Stimulated activated CD4-positive, alpha-beta T cell treated with anti-CD3 and anti-CD28 coated beads, Interleukin-12 subunit alpha, Interleukin-12 subunit beta, amount 100 ng/mL, for 48 hours (primary cell): ENCODE measurements around the gene SLC30A1.
"Not testable (repeated sequence)": the region's sequence is repeated elsewhere in the genome, so short reads cannot be mapped to it uniquely, and the experiment has no call there.

ENCODE experiments used
- DNase-seq, 3 donors: peaks; one replicate each; pipeline ENCODE4 v3.0.0-alpha.2; 2020; ENCODE audit warnings: low read depth in 2 of 3, low spot score in 1 of 3

The SLC30A1 gene

DNA sequence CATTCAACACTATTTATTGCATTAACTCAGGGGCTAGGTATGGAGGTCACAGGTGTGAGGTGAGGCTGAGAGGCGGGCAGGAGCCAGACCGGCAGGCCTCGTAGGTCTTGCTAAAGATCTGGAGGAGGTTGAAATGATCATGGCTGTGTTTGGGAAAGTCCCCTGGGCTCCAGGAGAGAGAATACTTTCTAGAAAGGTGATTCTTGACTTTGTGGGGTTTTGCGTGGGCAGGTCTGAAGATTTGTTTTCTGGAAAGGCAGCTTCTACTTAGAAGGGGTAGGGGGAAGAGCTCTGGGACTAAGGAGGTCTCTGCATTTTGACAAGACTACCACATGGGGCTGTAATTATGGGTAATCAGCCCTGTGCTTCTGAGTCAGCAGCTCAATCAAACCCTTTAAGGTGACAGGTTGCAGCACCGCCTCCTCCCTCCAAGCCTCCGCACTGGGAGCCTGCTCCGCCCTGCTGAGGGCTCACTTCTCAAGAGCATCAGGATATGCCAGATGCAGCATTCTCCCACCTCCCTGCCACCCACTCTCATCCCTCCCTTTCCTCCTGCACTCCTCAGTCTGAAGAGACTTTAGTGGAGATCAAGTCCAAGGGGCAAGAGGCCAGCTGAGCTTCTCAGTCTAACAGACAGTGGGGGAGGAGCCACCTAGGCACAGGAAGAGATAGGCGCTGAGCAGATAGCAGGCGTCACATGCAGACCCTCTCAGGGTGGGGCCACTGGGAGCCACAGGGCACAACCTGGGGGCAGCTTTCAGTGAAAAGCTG is 30.5 kb downstream of the SLC30A1 start:
- DNase-seq = peak in 2 of 3 donors; percentile 13 to 37

DNA sequence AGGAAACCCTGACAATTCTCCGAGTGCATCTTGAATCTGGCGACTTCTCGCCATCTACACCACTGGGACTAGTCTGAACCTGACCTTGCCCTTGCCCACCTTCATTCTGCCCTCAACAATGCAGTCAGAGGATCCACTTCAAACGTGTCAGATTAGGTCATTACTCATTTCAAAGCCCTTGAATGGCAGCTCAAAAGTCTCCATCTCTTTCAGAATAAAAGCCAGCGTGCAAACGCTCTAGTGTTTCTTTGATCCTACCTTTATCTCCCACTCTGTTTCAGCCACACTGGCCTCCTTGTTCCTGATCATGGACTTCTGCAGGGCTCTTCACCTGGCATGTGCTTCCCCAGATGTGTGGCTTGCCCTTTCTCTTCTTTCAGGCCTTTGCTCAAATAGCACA is 31.3 kb downstream of the SLC30A1 start:
- no peak for DNase-seq

DNA sequence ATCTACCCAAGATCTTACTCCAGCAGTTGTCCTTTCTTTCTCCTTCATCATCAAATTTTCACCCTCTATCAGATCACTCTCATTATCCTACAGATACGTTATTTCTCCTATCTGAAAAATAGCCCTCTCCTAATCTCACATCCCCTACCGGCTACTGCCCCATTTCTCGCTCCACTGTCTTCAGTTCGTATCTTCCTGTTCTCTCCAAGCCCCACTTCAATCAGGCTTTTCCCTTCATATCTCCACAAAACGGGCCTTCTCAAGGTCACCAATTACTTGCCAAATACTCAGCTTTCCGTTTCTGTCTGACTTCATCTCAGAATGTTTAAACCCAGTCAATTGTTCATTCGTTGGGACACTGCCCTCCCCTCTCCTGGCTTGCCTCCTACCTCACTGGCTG is 32.4 kb downstream of the SLC30A1 start:
- DNase-seq = no peak

DNA sequence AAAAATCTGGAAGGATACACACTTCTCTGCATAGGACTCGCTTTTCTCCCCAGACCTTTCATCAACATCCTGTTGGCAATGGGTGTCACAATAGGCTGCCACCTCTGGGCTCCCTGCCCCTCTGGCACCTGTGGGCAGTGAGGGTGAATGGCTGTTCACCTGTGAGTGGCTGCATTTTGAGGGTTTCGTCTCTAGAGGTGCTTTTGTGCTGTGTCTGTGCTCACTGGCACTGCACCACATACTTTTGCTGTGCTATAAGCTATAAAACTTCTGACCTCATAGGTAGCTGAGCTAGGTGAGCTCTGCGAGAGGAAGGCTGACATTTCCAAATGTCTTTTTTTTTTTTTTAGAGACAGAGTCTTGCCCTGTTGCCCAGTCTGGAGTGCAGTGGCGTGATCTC is 35.9 kb downstream of the SLC30A1 start:
- no peak for DNase-seq

DNA sequence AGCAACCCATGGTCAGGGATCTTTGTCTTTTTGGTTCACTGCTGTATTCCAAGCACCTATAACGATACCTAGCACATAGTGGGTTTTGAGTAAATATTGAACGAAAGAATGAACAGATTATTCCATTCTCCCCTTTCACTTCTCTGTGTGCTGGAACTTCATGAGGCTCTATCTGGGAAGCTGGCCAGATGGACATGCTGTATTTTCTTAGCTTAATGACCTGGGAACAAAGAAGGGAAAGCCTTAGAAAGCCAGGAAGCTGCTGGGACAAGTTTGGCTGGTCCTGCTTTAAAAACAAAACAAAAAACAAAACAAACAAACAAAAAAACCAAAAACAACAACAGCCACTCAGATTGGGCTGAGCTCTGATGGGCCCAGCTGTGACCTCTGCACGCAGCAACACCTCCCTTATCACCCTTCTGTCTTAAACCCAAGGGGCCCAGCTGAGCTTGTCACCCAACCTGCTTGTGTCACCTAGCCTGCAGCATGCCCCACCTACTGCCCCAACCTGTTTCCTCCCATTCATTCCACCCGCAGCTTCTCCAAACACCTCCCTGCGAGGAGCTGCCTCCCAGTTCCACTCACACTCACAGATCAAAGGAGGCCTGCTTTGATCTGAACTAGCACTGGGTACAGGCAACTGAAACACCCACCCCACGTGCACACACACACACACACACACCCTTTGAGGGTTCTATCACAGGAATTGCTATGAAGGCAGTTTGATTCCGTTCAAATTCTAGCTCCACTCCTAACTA is 37.1 kb downstream of the SLC30A1 start:
- no peak for DNase-seq

DNA sequence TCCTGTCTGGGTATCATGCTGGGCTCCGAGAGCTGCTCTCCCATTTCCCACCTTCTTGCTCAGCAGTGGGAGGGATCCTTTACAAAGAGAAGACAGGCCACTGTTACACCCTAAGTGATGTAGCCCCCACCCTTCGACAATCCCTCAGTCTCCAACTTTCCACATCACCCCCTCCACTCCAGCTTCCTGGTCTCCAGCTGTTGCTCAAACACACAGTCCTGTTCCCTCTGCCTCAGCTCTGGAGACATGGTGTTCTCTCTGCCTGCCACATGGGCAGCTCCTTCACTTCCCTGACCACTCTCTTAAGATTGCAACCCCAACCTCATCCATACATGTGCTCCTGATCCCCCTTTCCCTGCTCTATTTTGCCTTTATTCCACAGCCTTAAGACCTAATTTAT is 37.7 kb downstream of the SLC30A1 start:
- no peak for DNase-seq

DNA sequence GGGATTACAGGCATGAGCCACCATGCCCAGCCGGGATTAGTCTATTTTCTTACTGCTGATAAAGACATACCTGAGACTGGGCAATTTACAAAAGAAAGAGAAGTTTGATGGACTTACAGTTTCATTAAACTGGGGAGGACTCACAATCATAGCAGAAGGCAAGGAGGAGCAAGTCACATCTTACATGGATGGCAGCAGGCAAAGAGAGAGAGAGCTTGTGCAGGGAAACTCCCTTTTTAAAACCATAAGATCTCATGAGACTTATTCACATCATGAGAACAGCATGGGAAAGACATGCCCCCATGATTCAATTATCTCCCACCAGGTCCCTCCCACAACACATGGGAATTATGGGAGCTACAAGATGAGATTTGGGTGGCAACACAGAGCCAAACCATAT is 38.1 kb downstream of the SLC30A1 start:
- not testable (repeated sequence) for DNase-seq

DNA sequence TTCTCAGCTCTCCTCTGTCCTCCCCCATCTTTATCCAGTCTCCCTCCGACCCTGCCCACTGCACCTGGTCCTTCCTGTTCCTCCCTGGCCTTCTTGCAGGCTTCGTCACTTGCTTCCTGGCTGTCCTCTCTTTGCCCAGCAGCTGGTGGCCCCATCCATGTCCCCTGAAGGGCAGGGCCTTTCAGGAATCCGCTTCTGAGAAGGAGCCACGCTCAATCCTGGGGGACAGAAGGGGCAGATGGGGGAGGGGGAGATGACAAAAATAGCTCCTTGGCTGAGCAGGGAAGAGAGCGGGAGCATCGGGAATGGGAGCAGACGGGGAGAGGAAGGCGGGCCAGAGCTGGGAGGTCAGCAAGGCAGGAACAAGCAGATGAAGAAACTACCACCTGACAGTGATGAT is 40.7 kb downstream of the SLC30A1 start:
- DNase-seq = no peak

DNA sequence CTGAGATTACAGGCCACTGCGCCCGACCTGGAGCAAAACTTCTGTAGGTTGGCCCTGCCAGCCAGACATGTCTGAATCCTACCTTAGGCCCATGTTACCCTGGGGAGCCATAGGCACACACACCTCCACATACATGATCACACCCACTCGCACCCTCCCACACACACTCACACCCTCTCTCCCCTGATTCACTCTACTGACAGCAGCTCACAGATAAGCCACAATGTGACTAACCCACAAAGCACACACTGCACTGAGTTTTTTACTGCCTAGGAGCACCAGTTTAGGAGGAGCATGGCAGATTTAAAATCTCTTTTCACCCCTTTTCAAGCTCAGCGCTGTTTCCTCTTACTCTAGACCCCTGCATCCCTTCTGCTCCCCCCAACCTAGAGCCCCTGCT is 41.7 kb downstream of the SLC30A1 start:
- DNase-seq = no peak

DNA sequence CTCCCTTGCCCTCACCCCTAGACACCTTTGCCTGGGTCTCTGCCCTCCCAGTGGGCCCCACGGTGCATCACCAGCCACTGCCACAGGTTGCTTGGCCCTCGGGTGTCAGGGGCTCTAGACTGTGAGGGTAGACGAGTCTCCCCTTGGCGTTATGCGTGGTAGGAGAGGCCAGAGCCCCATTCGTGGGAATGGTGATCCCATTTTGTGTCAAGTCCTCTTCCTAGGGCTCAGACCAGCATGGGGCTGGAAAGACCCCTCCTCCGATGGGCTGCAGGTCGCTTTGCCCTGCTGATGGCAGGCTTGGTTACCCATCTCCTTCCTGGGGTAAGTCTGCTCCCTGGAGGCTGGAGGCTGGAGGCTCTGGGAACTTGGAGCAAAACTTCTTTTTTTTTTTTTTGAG is 42.4 kb downstream of the SLC30A1 start:
- DNase-seq = no peak

DNA sequence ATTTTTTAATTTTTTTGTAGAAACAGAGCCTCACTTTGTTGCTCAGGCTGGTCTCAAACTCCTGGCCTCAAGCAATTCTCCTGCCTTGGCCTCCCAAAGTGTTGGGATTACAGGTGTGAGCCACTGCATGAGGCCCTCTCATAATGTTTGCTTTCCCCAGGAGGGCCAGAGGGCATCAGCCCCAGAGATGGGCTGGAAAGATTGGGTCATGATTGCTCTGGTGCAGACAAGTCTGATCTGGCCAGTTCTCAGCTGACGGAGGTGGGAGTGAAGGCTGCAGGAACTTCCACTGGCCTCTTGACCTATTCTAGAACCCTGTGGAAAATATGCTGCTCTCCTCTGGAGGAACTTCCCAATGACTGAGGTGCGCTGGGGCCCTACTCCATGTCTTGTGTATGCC is 43.6 kb downstream of the SLC30A1 start:
- DNase-seq = no peak

DNA sequence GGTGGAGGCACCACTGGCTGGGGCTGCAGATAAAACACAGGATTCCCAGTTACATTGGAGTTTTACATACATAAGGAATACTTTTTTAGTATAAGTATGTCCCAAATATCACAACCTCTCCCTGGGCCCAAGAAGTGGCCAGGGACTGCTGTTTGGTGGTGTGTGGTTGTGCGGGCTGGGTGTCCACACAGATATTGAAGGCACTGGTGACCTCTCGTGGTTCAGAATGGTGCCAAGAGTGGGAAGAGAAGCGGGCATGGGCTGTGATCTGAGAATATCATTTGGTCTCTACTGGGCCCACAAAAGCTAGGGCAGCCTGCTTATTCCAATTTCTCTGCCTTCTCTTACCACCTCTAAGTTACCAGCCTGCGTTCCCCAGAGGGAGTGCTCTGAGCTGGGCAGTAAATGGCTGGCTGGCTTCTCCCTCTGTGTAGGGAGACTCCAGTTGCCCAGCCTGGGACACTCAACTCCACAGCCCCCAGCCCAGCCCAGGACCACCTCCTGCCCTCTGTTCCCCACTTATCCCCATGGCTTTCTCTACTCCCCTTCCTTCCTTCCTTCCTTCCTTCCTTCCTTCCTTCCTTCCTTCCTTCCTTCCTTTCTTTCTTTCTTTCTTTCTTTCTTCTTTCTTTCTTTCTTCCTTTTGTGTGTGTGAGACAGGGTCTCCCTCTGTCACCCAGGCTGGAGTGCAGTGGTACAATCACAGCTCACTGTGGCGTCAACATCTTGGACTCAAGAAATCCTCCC is 44.2 kb downstream of the SLC30A1 start:
- DNase-seq = no peak

DNA sequence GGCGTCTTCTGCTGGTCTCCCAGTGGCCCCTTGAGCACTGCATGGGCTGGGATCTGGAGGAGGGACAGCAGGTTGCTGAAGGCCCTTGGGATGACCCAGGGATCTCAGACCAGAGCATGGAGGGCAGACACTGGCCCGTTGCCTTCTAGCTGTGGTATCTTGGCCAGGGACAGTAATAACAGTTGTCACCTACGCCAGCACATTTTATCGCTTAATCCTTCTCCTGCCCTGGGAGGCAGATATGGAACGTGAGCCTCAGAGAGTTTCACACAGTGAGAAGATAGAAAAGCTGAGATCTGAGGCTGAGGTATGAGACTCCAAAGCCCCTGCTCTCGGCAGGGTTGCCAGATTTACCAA is 46.9 kb downstream of the SLC30A1 start:
- DNase-seq = no peak

DNA sequence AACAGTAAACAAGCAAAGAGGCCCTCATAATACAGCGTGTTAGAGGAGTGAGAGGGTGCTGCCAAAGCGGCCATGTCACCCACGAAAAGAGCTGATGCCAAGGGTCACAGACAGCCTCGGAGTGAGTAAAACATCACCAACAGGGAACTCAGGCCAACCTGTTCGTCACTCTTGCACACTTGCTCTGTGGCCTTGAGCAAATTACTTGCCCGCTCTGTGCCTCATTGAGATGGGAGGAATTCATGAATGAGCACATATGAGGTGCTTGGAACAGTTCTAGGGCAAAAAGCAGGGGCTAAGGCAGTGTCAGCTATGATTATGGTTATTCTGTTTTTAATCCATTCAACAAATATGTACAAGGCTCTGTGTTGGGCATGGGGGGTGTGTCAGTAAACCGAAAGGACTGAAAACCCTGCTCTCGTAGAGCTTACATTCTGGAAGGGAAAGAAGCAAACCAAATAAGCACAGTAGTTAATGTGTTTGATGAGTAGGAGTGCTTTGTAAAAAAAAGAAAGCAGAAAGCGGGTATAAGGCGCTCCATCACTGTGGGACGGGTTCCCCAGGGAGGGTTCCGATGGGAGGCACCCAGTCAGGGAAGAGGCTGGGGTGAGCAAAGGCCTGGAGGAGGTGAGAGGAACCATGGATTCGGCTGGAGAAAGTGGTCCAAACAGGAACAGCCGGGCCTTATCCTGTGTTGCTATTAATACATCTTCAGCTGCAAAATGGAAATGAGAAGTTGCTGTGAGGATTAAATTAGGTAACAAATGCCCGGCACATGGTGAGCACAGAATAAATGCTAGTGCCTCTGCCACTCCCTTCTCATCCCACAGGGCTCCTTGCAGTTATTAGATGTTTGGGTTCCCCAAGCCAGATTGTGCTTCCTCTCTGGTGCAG is 47.5 kb downstream of the SLC30A1 start:
- no peak for DNase-seq

DNA sequence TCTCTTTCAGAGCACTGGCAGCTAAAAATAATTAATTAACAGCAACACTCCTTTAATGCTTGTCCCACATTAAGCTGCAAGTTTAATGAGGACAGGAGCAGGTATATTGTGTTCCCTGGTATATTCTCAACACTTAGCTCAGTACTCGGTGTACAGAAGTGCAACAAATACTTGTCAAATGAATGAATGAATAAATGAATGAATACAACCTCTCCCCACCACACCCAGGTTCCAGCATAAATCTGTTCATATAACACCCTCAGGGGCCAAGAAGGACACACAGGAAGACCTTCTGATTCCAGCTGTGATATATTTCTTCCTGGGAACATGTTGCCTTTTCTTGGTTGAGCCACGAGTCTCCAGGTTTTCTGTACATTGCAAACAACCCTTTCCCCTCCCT is 48.9 kb downstream of the SLC30A1 start:
- no peak for DNase-seq

DNA sequence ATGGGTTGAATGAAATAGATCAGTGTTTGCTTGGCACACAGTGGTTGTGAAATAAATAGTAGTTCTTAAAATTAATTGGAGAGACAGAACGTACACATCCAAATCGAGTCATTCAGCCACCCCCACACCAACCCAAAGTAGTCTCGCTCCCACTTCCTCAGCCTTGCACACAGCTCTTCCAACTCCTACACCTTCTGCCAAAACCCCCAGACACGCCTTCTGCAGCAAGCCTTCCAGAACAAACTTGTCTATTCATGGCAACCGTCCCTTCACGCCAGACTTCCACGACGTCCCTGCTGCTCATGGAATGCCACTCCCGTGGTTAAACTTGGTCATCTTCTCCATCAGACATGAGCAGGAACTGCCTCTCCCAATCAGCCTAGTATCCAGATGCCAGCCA is 49.5 kb downstream of the SLC30A1 start:
- DNase-seq = no peak

DNA sequence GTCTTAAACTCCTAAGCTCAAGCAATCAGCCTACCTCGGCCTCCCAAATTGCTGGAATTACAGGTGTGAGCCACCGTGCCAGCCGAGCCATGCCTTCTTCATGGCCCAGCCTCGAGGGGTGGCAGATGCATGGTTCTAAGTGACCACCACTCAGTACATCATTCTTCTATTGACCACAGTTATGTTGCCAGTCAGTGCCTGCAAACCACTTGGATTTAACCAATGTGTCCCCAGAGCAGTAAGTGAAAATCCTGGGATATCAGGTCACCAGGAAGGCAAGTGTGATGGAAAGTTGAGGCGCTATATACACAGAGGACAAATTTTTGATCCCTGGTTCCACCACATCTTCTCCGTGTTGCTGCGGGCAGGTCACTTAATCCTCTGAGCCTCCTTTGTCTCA is 50.0 kb downstream of the SLC30A1 start:
- DNase-seq = no peak

DNA sequence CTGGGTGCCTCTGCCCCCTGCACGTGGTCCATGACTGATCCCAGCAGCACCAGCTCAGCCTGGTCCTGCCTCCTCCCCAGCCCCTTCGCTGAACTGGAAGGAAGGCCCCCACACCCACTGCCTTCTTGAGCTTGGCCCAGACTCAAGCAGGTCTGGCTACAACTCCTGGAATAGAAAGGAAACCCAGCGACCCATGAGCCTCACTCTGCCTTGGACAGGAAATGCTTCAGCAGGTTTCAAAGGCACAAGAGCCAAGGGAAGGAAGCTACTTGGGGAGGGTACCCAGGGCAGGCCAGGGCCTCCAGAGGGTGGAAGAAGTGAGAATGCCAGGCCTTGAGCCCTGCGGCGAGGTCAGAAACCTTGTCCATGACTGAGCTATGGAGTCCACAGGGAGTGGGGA is 51.1 kb downstream of the SLC30A1 start:
- no peak for DNase-seq

DNA sequence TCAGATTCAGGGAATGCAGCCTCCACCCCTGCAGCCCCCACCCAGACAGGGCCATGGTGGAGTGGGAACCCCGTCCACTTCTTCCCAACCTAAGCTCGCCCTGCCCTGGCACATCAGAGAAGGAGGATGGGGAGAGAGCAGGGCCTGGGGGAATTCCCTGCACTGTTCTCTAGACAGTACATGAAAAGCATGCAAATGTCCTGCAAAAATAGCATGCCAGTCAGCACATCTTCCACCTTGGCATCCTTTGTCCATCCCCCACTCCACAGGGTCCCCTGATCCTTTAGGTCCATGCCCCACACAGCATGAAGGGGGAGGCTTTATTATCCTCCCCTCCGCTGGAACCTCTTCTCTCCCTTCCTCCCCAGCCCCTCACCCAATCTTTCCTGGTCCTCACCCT is 52.0 kb downstream of the SLC30A1 start:
- DNase-seq = no peak

DNA sequence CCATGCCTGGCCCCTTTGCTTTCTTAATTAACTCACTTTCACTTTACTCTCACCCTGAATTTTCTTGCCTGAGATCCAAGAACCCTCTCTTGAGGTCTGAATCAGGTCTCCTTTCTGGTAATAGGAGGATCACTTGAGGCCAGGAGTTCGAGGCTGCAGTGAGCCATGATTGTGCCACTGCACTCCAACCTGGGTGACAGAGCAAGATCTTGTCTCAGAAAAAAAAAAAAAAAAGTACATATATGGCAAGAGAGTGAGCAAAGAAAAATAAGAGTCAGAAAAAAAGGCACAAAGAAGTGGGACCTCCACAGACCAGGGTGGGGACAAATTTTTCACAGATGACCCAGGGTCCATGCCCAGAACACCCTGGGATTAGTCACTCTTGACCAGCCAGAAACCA is 52.9 kb downstream of the SLC30A1 start:
- DNase-seq = no peak

DNA sequence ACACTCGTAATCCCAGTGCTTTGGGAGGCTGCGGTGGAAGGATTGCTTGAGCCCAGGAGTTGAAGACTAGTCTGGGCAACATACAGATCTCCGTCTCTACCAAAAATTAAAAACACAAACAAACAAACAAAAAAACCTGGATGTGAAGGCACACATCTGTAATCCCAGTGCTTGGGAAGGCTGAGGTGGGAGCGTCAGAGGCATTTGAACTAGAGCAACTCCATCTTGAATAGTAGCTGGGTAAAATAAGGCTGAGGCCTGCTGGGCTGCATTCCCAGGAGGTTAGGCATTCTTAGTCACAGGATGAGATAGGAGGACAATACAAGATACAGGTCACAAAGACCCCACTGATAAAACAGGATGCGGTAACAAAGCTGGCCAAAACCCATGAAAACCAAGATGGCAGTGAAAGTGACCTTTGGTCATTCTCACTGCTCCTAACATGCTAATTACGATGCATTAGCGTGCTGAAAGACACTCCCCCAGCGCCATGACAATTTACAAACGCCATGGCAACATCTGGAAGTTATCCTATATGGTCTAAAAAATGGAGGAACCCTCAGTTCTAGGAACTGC is 53.8 kb downstream of the SLC30A1 start:
- DNase-seq = no peak
